ENCODE results near the gene KCNF1. TPM values are rescaled to one million over a fixed set of nuclear protein-coding genes. Genes with fewer than 3 reads are reported as not detected.

Gene KCNF1
- total RNA-seq, 1 experiment from 2014 or later: 0.52 TPM

DNA sequence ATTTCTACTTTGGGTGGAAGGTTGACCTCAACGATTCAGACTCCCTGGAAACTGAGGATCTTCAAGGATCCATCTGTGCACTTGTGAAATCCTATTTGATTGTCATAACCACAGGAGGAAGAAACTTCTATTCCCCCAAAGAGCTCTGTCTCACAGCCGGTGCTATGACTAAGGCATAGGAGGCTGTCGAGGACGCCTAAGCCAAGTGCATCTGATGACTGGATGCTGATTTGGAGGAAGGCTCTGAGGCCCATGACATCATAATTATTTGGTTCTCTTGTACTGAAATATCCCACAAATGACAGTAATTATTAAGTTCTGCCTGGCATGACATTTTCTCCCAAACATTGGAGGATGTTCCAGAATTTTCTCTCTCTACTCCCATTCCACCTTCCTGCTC is 13.8 kb upstream of the KCNF1 start:
- TF ChIP-seq, protein P1, sequence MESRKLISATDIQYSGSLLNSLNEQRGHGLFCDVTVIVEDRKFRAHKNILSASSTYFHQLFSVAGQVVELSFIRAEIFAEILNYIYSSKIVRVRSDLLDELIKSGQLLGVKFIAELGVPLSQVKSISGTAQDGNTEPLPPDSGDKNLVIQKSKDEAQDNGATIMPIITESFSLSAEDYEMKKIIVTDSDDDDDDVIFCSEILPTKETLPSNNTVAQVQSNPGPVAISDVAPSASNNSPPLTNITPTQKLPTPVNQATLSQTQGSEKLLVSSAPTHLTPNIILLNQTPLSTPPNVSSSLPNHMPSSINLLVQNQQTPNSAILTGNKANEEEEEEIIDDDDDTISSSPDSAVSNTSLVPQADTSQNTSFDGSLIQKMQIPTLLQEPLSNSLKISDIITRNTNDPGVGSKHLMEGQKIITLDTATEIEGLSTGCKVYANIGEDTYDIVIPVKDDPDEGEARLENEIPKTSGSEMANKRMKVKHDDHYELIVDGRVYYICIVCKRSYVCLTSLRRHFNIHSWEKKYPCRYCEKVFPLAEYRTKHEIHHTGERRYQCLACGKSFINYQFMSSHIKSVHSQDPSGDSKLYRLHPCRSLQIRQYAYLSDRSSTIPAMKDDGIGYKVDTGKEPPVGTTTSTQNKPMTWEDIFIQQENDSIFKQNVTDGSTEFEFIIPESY (IDR thresholded peaks at IDR 0.05; ENCODE audit: extremely low read depth, insufficient replicate concordance, low read length): no peak
- no peak for TF ChIP-seq TCF7L2 (IDR thresholded peaks at IDR 0.05; ENCODE audit: borderline replicate concordance, extremely low read depth, insufficient read depth, insufficient read length)
- TF ChIP-seq YY1 (IDR thresholded peaks at IDR 0.05; ENCODE audit: extremely low read depth, insufficient replicate concordance, low read depth, low read length): no peak
- no peak for TF ChIP-seq CEBPB (IDR thresholded peaks at IDR 0.05; ENCODE audit: low read depth)
- TF ChIP-seq ZNF274 (IDR thresholded peaks at IDR 0.05; ENCODE audit: low read depth, low read length): no peak
- TF ChIP-seq ELF1 (IDR thresholded peaks at IDR 0.05; ENCODE audit: borderline replicate concordance, low read depth): no peak
- no peak for TF ChIP-seq POLR2A (IDR thresholded peaks at IDR 0.05; ENCODE audit: borderline replicate concordance, extremely low read depth, insufficient read depth, insufficient read length)
- no peak for TF ChIP-seq FOSL1 (IDR thresholded peaks at IDR 0.05; ENCODE audit: low read depth)
- no peak for TF ChIP-seq ZFX (IDR thresholded peaks at IDR 0.05)
- TF ChIP-seq, protein P2, sequence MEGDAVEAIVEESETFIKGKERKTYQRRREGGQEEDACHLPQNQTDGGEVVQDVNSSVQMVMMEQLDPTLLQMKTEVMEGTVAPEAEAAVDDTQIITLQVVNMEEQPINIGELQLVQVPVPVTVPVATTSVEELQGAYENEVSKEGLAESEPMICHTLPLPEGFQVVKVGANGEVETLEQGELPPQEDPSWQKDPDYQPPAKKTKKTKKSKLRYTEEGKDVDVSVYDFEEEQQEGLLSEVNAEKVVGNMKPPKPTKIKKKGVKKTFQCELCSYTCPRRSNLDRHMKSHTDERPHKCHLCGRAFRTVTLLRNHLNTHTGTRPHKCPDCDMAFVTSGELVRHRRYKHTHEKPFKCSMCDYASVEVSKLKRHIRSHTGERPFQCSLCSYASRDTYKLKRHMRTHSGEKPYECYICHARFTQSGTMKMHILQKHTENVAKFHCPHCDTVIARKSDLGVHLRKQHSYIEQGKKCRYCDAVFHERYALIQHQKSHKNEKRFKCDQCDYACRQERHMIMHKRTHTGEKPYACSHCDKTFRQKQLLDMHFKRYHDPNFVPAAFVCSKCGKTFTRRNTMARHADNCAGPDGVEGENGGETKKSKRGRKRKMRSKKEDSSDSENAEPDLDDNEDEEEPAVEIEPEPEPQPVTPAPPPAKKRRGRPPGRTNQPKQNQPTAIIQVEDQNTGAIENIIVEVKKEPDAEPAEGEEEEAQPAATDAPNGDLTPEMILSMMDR (IDR thresholded peaks at IDR 0.05 in 2 of 3, conservative IDR thresholded peaks at IDR 0.05 in 1 of 3; ENCODE audit: borderline replicate concordance in 1 of 3, insufficient read depth in 1 of 3, low read depth in 2 of 3, low read length in 2 of 3): no peak
- TF ChIP-seq CBX3 (IDR thresholded peaks at IDR 0.05; ENCODE audit: low read depth): no peak
- no peak for TF ChIP-seq SIN3A (IDR thresholded peaks at IDR 0.05; ENCODE audit: low read depth)
- TF ChIP-seq POLR2AphosphoS5 (IDR thresholded peaks at IDR 0.05; ENCODE audit: low read depth, low read length): no peak
- intact Hi-C loops (cut with micrococcal nuclease): no loop called here
- POLR2A ChIA-PET: no interaction called here
- BruUV-seq (replicated peaks): no TSS peak
- DNase-seq (ENCODE audit: low read depth, low spot score) (no peak), ATAC-seq (no peak)
- CTCF ChIA-PET: interaction anchor here (1.0 kb wide), 1 partner anchor 65 kb away, joined by 3 read pairs; no protein-coding TSS in a partner anchor
- Histone ChIP-seq H3K27me3 (ENCODE audit: insufficient read depth, low read length) (0 out of 2 replicates have a peak, but pooled peaks cover 2% of the 10 kb centered on the region), H3K4me3 (replicated peaks in 1 of 2; ENCODE audit: low read depth in 1 of 2, low read length in 2 of 2) (no peak overlapping the region), H3K36me3 (ENCODE audit: control insufficient read depth in 1 of 2, insufficient read depth in 2 of 2, low read length in 2 of 2) (no peaks in the 10 kb centered on the region), H3K27ac (ENCODE audit: low read depth, low read length) (no peak overlapping the region), H3K9me2 (ENCODE audit: insufficient read depth) (no peaks in the 10 kb centered on the region), H3K4me2 (ENCODE audit: low read length) (no peak overlapping the region), H3K4me1 (ENCODE audit: control insufficient read depth in 1 of 2, insufficient read depth in 2 of 2, low read length in 2 of 2) (peaks cover 9 to 20% of the 10 kb centered on the region in 2 experiments; a peak in 3 of 4 replicates), H3K79me2 (ENCODE audit: insufficient read depth, low read length) (no peaks in the 10 kb centered on the region), H4K20me1 (ENCODE audit: insufficient read depth) (no peaks in the 10 kb centered on the region), H3K9me3 (ENCODE audit: control insufficient read depth in 1 of 2, insufficient read depth in 1 of 2, low read depth in 1 of 2, low read length in 2 of 2) (no peaks in the 10 kb centered on the region), H3K9ac (ENCODE audit: low read length) (no peak overlapping the region), H2AFZ (ENCODE audit: low read depth, low read length, poor library complexity, severe bottlenecking) (no peak overlapping the region)
- RAD21 ChIA-PET (ENCODE audit: low non-redundant PET in 1 of 2, low total read pairs in 2 of 2, uncharacterized antibody in 2 of 2, unreplicated experiment in 2 of 2): no interaction called here

Data from HCT116 (cell line).